GM23338 (cell line): ENCODE measurements around the gene RAP1GDS1.

Experiments used
- EZH2 ChIP-seq: fragments of 200-600 bp; sonication (generic); IDR thresholded peaks from one replicate; pipeline ENCODE4 v1.8.0; 2017; ENCODE audit warnings: antibody characterized with exemption, mild to moderate bottlenecking, low read depth; ENCODE audit not compliant: unreplicated experiment
- EZH2phosphoT487 ChIP-seq: fragments of 200-600 bp; sonication (generic); IDR thresholded peaks from one replicate; pipeline ENCODE4 v1.8.1; 2018; ENCODE audit warnings: antibody characterized with exemption; ENCODE audit not compliant: unreplicated experiment
- JUNB ChIP-seq: IDR thresholded peaks from one replicate; pipeline ENCODE4 v1.6.1; 2016; ENCODE audit warnings: antibody characterized with exemption; ENCODE audit not compliant: unreplicated experiment
- POLR2AphosphoS5 ChIP-seq: IDR thresholded peaks from 2 replicates; pipeline ENCODE4 v1.6.1; 2016; ENCODE audit warnings: antibody characterized with exemption, low read depth
- TF ChIP-seq, protein P1 (sequence below), 2 experiments: fragments of 200-600 bp in 1 of 2; sonication (generic) in 1 of 2; conservative IDR thresholded peaks; 2 replicates each; pipeline versions ENCODE4 v1.5.1 to v1.6.1; 2016 to 2017; ENCODE audit warnings: antibody characterized with exemption in 2 of 2, low read depth in 2 of 2, mild to moderate bottlenecking in 2 of 2, moderate library complexity in 1 of 2
- TF ChIP-seq, protein P2 (sequence below): IDR thresholded peaks from one replicate; pipeline ENCODE4 v1.6.1; 2018; ENCODE audit warnings: antibody characterized with exemption; ENCODE audit not compliant: unreplicated experiment

DNA sequence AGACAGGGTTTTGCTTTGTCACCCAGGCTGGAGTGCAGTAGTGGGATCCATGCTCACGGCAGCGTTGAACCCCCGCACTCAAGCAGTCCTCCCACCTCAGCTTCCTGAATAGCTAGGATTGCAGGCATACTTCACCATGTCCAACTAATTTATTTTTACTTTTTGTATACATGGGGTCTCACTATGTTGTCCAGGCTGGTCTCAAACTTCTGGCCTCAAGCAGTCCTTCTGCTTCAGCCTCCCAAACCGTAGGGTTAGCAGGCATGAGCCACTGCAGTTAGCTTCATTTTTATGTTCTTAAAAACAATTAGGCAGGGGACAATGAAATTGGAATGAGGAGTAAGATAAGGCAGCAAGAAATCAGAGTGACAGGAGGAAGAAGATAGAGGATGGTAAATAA, 50.5 kb downstream of the RAP1GDS1 start:
- no peak for TF ChIP-seq POLR2AphosphoS5
- TF ChIP-seq, protein P1, sequence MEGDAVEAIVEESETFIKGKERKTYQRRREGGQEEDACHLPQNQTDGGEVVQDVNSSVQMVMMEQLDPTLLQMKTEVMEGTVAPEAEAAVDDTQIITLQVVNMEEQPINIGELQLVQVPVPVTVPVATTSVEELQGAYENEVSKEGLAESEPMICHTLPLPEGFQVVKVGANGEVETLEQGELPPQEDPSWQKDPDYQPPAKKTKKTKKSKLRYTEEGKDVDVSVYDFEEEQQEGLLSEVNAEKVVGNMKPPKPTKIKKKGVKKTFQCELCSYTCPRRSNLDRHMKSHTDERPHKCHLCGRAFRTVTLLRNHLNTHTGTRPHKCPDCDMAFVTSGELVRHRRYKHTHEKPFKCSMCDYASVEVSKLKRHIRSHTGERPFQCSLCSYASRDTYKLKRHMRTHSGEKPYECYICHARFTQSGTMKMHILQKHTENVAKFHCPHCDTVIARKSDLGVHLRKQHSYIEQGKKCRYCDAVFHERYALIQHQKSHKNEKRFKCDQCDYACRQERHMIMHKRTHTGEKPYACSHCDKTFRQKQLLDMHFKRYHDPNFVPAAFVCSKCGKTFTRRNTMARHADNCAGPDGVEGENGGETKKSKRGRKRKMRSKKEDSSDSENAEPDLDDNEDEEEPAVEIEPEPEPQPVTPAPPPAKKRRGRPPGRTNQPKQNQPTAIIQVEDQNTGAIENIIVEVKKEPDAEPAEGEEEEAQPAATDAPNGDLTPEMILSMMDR (conservative IDR thresholded peaks at IDR 0.05; ENCODE audit: low read depth in 2 of 2), result no peak
- no peak for TF ChIP-seq JUNB
- TF ChIP-seq EZH2phosphoT487, result no peak
- TF ChIP-seq EZH2, result no peak
- TF ChIP-seq, protein P2, sequence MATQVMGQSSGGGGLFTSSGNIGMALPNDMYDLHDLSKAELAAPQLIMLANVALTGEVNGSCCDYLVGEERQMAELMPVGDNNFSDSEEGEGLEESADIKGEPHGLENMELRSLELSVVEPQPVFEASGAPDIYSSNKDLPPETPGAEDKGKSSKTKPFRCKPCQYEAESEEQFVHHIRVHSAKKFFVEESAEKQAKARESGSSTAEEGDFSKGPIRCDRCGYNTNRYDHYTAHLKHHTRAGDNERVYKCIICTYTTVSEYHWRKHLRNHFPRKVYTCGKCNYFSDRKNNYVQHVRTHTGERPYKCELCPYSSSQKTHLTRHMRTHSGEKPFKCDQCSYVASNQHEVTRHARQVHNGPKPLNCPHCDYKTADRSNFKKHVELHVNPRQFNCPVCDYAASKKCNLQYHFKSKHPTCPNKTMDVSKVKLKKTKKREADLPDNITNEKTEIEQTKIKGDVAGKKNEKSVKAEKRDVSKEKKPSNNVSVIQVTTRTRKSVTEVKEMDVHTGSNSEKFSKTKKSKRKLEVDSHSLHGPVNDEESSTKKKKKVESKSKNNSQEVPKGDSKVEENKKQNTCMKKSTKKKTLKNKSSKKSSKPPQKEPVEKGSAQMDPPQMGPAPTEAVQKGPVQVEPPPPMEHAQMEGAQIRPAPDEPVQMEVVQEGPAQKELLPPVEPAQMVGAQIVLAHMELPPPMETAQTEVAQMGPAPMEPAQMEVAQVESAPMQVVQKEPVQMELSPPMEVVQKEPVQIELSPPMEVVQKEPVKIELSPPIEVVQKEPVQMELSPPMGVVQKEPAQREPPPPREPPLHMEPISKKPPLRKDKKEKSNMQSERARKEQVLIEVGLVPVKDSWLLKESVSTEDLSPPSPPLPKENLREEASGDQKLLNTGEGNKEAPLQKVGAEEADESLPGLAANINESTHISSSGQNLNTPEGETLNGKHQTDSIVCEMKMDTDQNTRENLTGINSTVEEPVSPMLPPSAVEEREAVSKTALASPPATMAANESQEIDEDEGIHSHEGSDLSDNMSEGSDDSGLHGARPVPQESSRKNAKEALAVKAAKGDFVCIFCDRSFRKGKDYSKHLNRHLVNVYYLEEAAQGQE, result no peak
